HG03439 (cell line): ENCODE measurements around the gene HOXC13.

Experiments used
- ATAC-seq: cut with Tn5 transposase; IDR thresholded peaks from one replicate; pipeline ENCODE4 v1.9.1; 2021; ENCODE audit warnings: mild to moderate bottlenecking, moderate library complexity; ENCODE audit not compliant: unreplicated experiment

The HOXC13 gene

DNA sequence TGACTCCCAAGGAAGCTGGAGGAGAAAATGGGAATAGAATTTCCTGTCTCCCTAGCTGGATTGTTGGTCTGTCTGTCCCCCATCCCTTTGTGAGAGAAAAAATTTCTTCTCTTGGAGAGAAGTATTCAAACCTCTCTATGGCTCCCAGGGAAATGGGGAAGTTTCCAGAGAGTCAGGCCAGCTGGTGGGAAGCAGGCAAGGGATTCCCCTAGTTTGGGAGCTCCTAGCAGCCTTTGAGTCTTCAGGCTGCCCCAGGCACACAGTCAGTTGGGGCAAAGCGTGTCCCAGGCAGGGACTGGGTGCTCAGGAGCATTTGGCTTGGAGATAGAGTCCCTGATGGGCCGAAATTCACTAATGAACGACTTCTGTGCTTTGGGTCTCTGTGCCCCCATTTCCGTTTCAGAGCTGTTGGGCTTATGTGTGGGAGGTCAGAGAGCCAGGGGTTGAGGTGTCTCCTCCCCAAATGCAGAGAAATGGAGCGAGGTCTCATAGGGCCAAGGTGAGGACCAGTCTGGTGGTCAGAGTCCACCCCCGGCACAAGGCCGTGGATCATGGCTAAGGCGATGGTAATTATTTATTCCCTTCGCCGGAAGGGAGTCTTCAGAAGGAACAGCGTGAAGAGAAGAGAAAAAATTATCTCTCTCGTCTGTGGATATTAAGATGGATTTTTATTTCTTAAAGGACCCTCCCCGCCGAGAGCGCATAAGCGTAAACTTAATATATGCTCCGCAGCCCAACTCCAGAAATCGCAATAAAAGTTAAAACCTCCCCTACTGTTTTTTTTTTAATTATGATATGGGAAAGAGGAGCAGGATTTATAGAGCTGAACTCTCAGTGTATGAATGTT is 54.8 kb downstream of the HOXC13 start:
- ATAC-seq = no peak

DNA sequence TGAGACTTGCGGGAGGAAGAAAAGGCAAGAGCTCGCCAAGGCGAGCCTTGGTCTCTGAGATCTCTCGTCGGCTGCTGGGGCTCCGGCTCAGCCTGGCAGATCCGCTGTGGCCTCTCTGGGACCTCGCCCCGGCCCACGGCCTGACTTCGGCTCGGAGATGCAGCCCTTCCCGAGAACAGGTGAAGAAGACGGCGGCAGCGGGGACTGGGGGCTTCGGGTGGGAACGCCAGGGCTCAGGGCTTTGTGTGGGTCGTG is 55.3 kb downstream of the HOXC13 start:
- ATAC-seq = no peak

DNA sequence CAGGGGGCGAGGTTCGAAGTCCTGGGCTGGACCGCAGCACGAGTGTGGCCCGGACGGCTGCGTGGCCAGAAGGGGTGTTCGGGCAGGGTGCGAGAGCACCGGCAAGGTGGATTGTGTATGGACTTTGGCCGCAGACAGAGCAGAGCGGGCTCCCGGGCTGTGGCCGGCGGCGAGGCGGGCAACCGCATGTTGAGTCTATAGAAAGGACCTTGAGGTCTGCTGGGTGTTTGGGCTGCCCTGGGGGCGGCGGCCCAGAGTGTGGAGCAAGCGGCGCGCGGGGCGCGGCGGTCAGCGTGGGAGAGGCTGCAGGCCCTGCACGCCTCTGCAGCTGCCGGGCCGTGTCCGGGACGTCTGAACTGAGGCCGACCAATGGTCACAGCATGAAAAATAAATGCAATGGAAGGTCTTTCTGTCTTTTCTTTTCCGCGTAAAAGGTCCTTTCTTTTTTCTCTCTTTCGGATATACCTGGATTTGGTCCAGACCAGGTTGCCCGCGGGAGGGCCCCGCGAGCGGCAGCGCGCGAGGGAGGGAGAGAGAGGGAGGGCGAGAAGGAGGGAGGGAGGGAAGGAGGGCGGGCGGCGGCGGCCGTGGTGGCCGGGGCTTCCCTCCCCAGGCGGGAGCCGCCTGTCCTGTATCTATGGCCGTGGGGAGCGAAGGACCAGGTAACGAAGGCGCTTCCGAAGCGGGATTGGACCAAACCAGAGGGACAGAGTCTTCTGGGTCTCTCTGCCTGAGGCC is 55.8 kb downstream of the HOXC13 start:
- ATAC-seq = no peak

DNA sequence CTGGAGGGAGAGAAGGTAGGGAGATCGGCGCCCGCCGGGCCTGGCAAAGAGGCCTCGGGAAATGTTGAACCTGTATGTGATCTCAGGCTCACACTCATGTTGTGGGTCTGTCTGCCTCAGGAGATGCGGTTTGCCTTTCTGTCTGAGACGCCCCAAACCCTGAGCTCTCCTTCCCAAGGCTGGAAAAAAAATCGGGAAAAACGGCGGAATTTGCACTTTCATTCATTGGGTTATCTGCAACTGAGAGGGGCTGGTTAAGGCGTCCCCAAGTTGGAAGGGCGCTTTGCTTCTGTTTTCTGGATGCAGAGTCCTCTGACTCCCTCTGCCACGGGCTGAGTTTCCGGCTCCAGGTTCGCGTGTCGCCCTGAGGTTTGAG is 56.4 kb downstream of the HOXC13 start:
- no peak for ATAC-seq

DNA sequence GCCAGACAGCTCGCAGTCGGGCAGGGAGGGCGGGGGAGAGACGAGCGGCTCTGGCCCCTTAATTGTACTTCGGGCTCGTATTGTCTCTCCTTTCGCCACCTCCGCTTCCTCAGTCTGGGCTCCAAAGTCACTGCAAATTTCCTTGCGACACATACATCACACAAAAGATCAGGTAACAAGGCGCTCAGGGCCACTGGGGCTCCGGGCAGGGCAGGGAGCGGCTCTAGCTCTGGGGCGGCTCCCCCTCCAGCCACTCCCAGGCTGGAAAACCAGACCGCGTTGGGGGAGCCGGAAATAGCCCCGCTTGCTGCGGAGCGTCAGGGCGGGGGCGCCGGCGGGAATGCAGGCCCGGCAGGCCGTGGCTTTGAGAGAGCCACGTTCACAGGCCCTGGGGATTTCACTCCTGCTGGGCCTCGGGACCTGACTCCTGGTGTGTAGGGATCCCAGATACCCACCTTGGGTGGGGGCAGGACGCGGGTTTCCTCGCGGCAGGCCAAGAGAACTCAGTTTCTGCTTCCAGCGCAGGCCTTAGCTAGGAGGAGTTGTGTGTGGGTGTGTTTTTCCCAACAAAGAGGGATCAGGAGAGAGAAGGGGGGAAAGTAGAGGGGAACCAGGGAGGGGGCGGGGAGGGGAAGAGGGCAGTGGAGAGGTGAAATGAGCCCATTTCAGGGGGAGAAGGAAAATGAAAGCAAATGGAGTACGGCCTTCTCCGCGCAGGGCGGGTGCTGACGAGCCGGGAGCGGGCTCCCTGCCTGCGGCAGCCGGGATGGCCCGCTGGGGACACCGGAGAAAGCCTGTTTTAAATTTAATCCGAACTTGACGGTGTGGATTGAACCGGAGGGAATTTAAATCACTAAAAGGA is 57.0 kb downstream of the HOXC13 start:
- ATAC-seq = no peak
